T-helper 17 cell (primary cell): ENCODE data around the gene ZP3. TPM values are rescaled to one million over a fixed set of nuclear protein-coding genes. Genes with fewer than 3 reads are reported as not detected.
A peak's percentile ranks its signal among the peaks of the same experiment; 100 is the strongest.
"Not testable (repeated sequence)": the region's sequence is repeated elsewhere in the genome, so short reads cannot be mapped to it uniquely, and the experiment has no call there.

Source experiments
- ATAC-seq: fragments of 150-1000 bp; cut with Tn5 transposase; 2 replicates; pipeline ENCODE4 v1.10.0; 2021; ENCODE audit warnings: mild to moderate bottlenecking, moderate library complexity
- DNase-seq, 3 donors: peaks; one replicate each; pipeline versions ENCODE4 v3.0.0 to v3.0.0-alpha.2; 2020 to 2021
- H3K9me3 ChIP-seq: one replicate; pipeline ENCODE4 v1.7.0; 2013; ENCODE audit warnings: low read length, mild to moderate bottlenecking; ENCODE audit not compliant: control insufficient read depth, poor library complexity, severe bottlenecking
- H3K27ac Mint-ChIP-seq: one replicate; pipeline ENCODE4 v1.8.0; 2022; ENCODE audit warnings: mild to moderate bottlenecking, moderate library complexity, mixed read lengths
- H3K27me3 Mint-ChIP-seq: one replicate; pipeline ENCODE4 v1.8.0; 2022; ENCODE audit warnings: mixed read lengths
- H3K36me3 Mint-ChIP-seq: one replicate; pipeline ENCODE4 v1.8.0; 2022; ENCODE audit warnings: low read depth, mixed read lengths
- H3K4me1 Mint-ChIP-seq: one replicate; pipeline ENCODE4 v1.8.0; 2022; ENCODE audit warnings: mild to moderate bottlenecking, mixed read lengths
- H3K4me3 Mint-ChIP-seq: one replicate; pipeline ENCODE4 v1.8.0; 2022; ENCODE audit warnings: mild to moderate bottlenecking, moderate library complexity, mixed read lengths
- total RNA-seq, 4 donors: library from RNA in 2 of 4; stranded (reverse) in 2 of 4; gene quantifications; one replicate each; pipeline ENCODE4 v1.2.3 and lab custom pipeline; 2022 to 2026

ZP3 gene
- total RNA-seq, 2 donors from 2014 or later: 6.1 to 9.9 TPM

- H3K4me3 Mint-ChIP-seq, H3K27me3 Mint-ChIP-seq, H3K9me3 ChIP-seq, ATAC-seq, H3K4me1 Mint-ChIP-seq, H3K27ac Mint-ChIP-seq, H3K36me3 Mint-ChIP-seq, DNase-seq: not testable (repeated sequence)
Measured at GRCh38 chr7:76417654-76418310, 7.0 kb upstream of the ZP3 start.

- not testable (repeated sequence) for H3K36me3 Mint-ChIP-seq, DNase-seq, H3K9me3 ChIP-seq, H3K27me3 Mint-ChIP-seq, H3K27ac Mint-ChIP-seq, ATAC-seq, H3K4me3 Mint-ChIP-seq
- peaks cover 20% of the 10 kb centered on the region for H3K4me1 Mint-ChIP-seq
Measured at GRCh38 chr7:76421097-76421496, 3.7 kb upstream of the ZP3 start.

- H3K27ac Mint-ChIP-seq: peak overlapping the region; percentile 47
- peaks cover 7% of the 10 kb centered on the region for H3K27me3 Mint-ChIP-seq
- DNase-seq: no peak
- H3K4me3 Mint-ChIP-seq: no peak overlapping the region
- H3K9me3 ChIP-seq: no peaks in the 10 kb centered on the region
- H3K36me3 Mint-ChIP-seq: no peaks in the 10 kb centered on the region
- no peak for ATAC-seq
- H3K4me1 Mint-ChIP-seq: peaks cover 20% of the 10 kb centered on the region
Measured at GRCh38 chr7:76423666-76424412, 911 bp upstream of the ZP3 start.

- DNase-seq: no peak
- Mint-ChIP-seq H3K4me3 (no peak overlapping the region), H3K27ac (peak overlapping the region; percentile 6), H3K36me3 (no peaks in the 10 kb centered on the region), H3K4me1 (peaks cover 11% of the 10 kb centered on the region), H3K27me3 (peaks cover 7% of the 10 kb centered on the region)
- no peaks in the 10 kb centered on the region for H3K9me3 ChIP-seq
- ATAC-seq: no peak
Measured at GRCh38 chr7:76425156-76425555, 406 bp downstream of the ZP3 start.

- not testable (repeated sequence) for H3K27me3 Mint-ChIP-seq, H3K9me3 ChIP-seq, ATAC-seq, DNase-seq, H3K4me3 Mint-ChIP-seq, H3K36me3 Mint-ChIP-seq
- peak overlapping the region; percentile 6 for H3K27ac Mint-ChIP-seq
- peaks cover 10% of the 10 kb centered on the region for H3K4me1 Mint-ChIP-seq
Measured at GRCh38 chr7:76425558-76425957, 808 bp downstream of the ZP3 start.

- H3K4me1 Mint-ChIP-seq: peaks cover 10% of the 10 kb centered on the region
- H3K36me3 Mint-ChIP-seq: no peaks in the 10 kb centered on the region
- ATAC-seq (no peak), DNase-seq (no peak)
- no peak overlapping the region for H3K4me3 Mint-ChIP-seq
- H3K9me3 ChIP-seq: no peaks in the 10 kb centered on the region
- H3K27ac Mint-ChIP-seq: no peak overlapping the region
- peaks cover 7% of the 10 kb centered on the region for H3K27me3 Mint-ChIP-seq
Measured at GRCh38 chr7:76426246-76426645, 1.5 kb downstream of the ZP3 start.

- Mint-ChIP-seq H3K4me3 (no peak overlapping the region), H3K36me3 (no peaks in the 10 kb centered on the region), H3K4me1 (peaks cover 10% of the 10 kb centered on the region), H3K27me3 (peaks cover 7% of the 10 kb centered on the region), H3K27ac (no peak overlapping the region)
- DNase-seq (no peak), ATAC-seq (no peak)
- no peaks in the 10 kb centered on the region for H3K9me3 ChIP-seq
Measured at GRCh38 chr7:76427635-76428034, 2.9 kb downstream of the ZP3 start.

GRCh38 chr7:76428149-76428823, 3.5 kb downstream of the ZP3 start:
- H3K4me1 Mint-ChIP-seq: peaks cover 10% of the 10 kb centered on the region
- H3K4me3 Mint-ChIP-seq: no peak overlapping the region
- no peak for ATAC-seq
- H3K36me3 Mint-ChIP-seq: no peaks in the 10 kb centered on the region
- peak overlapping the region; percentile 54 for H3K27ac Mint-ChIP-seq
- H3K9me3 ChIP-seq: no peaks in the 10 kb centered on the region
- DNase-seq: no peak
- H3K27me3 Mint-ChIP-seq: peaks cover 2% of the 10 kb centered on the region

GRCh38 chr7:76428868-76429805, 4.4 kb downstream of the ZP3 start:
- Mint-ChIP-seq H3K4me3 (no peak overlapping the region), H3K36me3 (no peaks in the 10 kb centered on the region), H3K27ac (peak overlapping the region; percentile 54), H3K4me1 (peaks cover 8% of the 10 kb centered on the region), H3K27me3 (no peaks in the 10 kb centered on the region)
- ATAC-seq (no peak), DNase-seq (no peak)
- H3K9me3 ChIP-seq: no peaks in the 10 kb centered on the region

- no peak overlapping the region for H3K4me3 Mint-ChIP-seq
- H3K9me3 ChIP-seq: no peaks in the 10 kb centered on the region
- H3K4me1 Mint-ChIP-seq: no peaks in the 10 kb centered on the region
- H3K36me3 Mint-ChIP-seq: no peaks in the 10 kb centered on the region
- H3K27me3 Mint-ChIP-seq: no peaks in the 10 kb centered on the region
- ATAC-seq (no peak), DNase-seq (no peak)
- H3K27ac Mint-ChIP-seq: no peak overlapping the region
Measured at GRCh38 chr7:76430211-76430610, 5.5 kb downstream of the ZP3 start.

- H3K27ac Mint-ChIP-seq: no peak overlapping the region
- no peaks in the 10 kb centered on the region for H3K27me3 Mint-ChIP-seq
- ATAC-seq (no peak), DNase-seq (no peak)
- H3K36me3 Mint-ChIP-seq: no peaks in the 10 kb centered on the region
- H3K4me3 Mint-ChIP-seq: no peak overlapping the region
- H3K9me3 ChIP-seq: no peaks in the 10 kb centered on the region
- no peaks in the 10 kb centered on the region for H3K4me1 Mint-ChIP-seq
Measured at GRCh38 chr7:76430836-76431235, 6.1 kb downstream of the ZP3 start.

- ATAC-seq (peak; percentile 76), DNase-seq (peak in 1 of 3 donors; percentile 32)
- H3K4me1 Mint-ChIP-seq, H3K36me3 Mint-ChIP-seq, H3K9me3 ChIP-seq, H3K27ac Mint-ChIP-seq, H3K4me3 Mint-ChIP-seq, H3K27me3 Mint-ChIP-seq: not testable (repeated sequence)
Measured at GRCh38 chr7:76437873-76438272, 13.1 kb downstream of the ZP3 start.
